Neural cell (in vitro differentiated cells): ENCODE results near the gene RMI2.

Source experiments
- CTCF ChIP-seq: fragments of 450-650 bp; IDR thresholded peaks from 2 replicates; pipeline ENCODE4 v1.5.1; 2014; ENCODE audit warnings: antibody characterized with exemption, mild to moderate bottlenecking, moderate library complexity; ENCODE audit not compliant: poor library complexity, severe bottlenecking
- EZH2 ChIP-seq: fragments of 200-600, 300-800 bp; shearing (Covaris generic), sonication (generic); IDR thresholded peaks from 2 replicates; pipeline ENCODE4 v1.6.1; 2014; ENCODE audit warnings: antibody characterized with exemption, low read length, borderline replicate concordance, mild to moderate bottlenecking; ENCODE audit not compliant: insufficient read depth, poor library complexity, severe bottlenecking
- RAD21 ChIP-seq: fragments of 450-650 bp; conservative IDR thresholded peaks from 2 replicates; pipeline ENCODE4 v1.6.1; 2014; ENCODE audit warnings: antibody characterized with exemption, mild to moderate bottlenecking, moderate library complexity
- REST ChIP-seq: IDR thresholded peaks from 2 replicates; pipeline ENCODE4 v1.6.1; 2012; ENCODE audit warnings: borderline replicate concordance
- TAF1 ChIP-seq: IDR thresholded peaks from 2 replicates; pipeline ENCODE4 v1.6.1; 2012; ENCODE audit warnings: low read depth

- no peak for TF ChIP-seq REST
- TF ChIP-seq TAF1 = no peak
- no peak for TF ChIP-seq CTCF
- no peak for TF ChIP-seq EZH2
- TF ChIP-seq RAD21 = no peak
Observed at GRCh38 chr16:11389631-11390565, 44.6 kb downstream of the RMI2 start.
